Measurements from ENCODE around the gene KRTAP4-2.
"Not testable (repeated sequence)": the region's sequence is repeated elsewhere in the genome, so short reads cannot be mapped to it uniquely, and the experiment has no call there.

KRTAP4-2 gene

DNA sequence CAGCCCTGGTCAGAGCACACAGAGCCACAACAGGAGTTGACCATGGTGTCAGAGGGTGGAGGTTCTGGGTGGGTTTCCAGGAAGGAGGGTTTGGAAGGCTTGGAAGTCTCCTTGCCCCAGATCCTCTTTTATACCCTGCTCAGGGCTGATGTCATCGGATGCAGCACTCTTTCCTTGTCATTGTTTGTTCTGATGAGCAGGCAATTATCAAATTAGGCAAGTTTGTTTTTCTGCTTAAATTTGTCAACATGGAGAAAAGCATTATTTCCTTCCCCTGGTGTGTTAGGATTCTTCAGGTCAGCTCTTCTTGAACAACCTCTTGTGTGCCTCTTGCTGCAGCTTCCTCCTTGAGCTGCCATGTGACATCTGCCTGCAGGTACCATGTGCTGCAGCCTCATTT is 17.4 kb downstream of the KRTAP4-2 start, which contains the start of gene KRTAP4-4:
Gene KRTAP4-4 (minus strand): TSS at position 101 of the 400 bp plus-strand sequence. CDS start 57 bp downstream, at position 44.
- no peak for DNase-seq (ENCODE audit: low read depth)

DNA sequence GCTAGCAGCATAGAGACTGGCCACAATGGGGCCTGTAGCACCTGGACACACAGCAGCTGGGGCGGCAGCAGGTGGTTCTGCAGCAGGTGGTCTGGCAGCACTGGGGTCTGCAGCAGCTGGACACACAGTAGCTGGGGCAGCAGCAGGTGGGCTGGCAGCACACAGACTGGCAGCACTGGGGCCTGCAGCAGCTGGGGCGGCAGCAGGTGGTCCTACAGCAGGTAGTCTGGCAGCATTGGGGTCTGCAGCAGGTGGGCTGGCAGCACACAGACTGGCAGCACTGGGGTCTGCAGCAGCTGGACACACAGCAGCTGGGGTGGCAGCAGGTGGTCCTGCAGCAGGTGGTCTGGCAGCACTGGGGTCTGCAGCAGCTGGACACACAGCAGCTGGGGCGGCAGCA is 17.8 kb downstream of the KRTAP4-2 start:
- DNase-seq (ENCODE audit: low read depth) = not testable (repeated sequence)

DNA sequence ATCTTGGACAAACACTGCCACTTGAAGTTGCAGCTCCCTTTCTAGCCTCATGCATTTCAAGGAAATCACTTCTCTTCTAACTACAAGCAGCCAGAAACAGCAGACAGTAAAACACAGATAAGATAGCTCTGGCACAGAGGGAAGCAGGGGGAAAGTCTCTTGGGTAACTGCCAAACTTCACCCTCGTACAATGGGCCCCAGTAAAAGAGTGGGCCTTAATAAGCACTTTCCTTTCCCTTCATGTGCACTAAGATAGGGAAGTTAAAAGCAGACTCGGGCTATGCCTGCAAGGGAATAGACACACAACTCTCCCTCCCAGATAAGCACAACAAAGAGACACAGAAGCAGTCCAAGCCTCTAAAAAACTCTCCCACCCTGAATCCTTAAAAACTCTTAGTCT is 24.2 kb downstream of the KRTAP4-2 start:
- no peak for DNase-seq (ENCODE audit: low read depth)

DNA sequence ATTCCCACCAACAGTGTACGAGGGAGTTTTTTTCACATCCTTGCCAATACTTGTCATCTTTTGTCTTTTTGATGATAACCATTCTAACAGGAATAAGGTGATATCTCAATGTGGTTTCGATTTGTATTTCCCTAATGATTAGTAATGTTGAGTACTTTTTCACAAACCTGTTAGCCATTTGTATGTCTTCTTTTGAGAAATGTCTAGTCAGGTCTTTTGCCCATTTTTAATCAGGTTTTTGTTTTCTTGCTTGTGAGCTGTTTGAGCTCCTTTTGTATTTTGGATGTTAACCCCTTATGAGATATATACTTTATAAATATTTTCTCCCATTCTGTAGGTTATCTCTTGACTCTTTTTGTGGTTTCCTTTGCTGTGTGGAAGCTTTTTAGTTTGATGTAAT is 26.5 kb downstream of the KRTAP4-2 start:
- no peak for DNase-seq (ENCODE audit: low read depth)

DNA sequence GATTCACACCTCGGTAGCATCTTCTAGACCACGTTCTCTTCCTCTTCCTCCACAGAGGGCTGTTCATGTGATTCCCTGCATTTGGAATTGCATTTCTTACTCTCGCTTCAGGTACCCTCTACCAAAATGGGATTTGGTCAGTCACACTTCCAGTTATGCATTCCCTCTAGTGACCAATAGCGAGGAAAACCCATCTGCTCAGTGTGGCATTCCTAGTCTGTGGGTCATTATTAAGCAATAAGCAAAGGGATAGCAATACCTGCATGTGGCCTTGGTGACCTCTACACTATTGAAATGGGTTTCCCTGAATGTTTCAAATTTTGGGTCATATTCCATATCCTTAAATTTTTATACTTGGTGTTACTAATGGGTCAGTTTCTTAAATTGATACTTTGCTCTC is 28.0 kb downstream of the KRTAP4-2 start:
- no peak for DNase-seq (ENCODE audit: low read depth)

DNA sequence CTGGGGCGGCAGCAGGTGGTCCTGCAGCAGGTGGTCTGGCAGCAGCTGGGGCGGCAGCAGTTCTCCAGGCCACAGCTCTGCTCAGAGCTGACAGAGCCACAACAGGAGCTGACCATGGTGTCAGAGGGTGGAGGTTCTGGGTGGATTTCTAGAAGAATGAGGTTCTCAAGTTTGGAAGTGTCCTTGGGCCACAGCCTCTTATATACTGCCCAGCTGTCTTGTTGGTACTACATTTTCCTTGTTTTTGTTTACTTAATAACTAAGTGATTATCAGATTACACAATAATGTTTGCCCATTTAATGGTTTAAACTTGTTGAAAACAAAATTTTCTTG is 28.4 kb downstream of the KRTAP4-2 start, which contains the start of gene KRTAP4-5:
Gene KRTAP4-5 (minus strand): TSS at position 174 of the 334 bp plus-strand sequence. CDS start 58 bp downstream, at position 116.
- no peak for DNase-seq (ENCODE audit: low read depth)

DNA sequence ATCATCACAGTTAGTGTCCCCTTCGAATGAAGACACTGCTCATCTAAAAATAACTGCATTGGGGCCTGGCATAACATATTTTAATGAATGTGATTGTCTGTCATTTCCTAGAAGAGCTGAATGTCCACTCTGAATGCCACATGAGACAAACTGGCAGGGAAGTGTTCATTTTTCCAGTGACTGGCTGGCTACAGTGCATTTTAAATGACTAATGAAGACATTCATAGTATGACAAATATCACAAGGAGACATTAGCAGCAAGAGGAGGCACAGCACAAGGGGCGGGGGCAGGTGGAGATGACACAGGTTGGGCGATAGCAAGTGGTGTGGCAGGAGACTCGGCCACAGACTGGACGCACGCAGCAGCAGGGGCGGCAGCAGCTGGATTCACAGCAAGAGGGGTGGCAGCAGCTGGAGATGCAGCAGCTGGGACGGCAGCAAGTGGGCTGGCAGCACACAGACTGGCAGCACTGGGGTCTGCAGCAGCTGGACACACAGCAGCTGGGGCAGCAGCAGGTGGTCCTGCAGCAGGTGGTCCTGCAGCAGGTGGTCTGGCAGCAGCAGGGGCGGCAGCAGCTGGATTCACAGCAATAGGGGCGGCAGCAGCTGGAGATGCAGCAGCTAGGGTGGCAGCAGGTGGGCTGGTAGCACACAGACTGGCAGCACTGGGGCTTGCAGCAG is 28.9 kb downstream of the KRTAP4-2 start:
- not testable (repeated sequence) for DNase-seq (ENCODE audit: low read depth)

DNA sequence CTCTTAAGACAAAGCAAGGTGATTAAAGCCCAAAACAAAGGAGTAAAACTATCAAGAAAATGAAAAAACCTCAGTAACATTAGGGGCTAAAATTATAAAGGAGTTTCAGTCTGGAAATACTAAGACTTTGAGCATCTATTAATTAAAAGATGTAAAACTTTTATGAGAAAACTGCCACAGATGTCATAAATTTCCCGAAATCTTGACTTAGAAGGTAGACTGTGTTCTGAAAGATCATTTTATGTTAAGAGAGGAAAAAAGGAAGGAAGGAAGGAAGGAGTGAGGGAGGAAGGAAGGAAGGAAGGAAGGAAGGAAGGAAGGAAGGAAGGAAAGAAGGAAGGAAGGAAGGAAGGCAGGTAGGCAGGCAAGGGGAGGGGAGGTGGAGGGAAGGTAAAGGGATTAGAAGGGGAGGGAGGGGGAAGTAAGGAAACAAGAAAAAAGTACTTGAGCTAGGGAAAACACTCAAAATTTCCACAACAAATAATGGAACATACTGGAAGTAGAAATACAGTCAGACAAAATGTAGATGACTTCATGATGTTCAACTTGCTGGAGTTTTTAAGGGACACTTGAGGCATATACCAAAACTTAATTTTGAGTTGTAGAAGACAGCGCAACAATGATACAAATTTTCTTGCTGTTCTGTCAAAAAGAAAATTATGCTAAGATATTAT is 30.4 kb downstream of the KRTAP4-2 start:
- DNase-seq (ENCODE audit: low read depth) = no peak

DNA sequence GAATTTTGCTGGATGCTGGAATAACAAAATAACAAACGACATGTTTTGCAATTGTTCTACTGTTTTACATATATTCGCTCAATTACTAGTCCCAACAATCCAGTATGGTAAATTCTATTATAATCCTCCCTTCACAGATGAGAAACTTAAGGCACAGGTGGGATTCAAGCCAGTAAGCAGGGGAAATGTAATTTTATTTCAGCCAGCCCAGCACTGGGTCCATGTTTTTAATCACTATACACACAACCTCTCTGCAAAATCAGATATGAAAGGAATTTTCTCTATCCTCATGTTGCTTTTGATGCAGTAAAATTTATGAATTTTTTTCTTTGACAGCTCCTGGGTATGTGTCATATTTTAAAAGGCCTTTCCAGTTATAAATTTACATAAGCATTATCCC is 32.8 kb downstream of the KRTAP4-2 start:
- no peak for DNase-seq (ENCODE audit: low read depth)

DNA sequence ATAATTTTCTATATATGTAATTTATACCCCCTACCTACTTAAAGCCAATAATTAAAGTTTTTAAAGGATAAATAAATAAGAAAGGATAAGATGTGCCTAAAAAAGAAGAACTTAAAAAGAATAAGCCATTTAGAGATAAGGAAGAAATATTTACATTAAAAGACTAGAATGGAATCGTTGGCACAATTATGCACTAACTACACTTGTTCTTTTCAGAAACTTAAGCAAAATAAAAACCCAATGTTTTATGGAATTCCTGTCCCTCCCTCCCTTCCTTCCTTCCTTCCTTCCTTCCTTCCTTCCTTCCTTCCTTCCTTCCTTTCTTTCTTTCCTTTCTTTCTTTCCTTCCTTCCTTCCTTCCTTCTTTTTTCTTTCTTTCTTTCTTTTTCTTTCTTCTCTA is 33.2 kb downstream of the KRTAP4-2 start:
- no peak for DNase-seq (ENCODE audit: low read depth)

DNA sequence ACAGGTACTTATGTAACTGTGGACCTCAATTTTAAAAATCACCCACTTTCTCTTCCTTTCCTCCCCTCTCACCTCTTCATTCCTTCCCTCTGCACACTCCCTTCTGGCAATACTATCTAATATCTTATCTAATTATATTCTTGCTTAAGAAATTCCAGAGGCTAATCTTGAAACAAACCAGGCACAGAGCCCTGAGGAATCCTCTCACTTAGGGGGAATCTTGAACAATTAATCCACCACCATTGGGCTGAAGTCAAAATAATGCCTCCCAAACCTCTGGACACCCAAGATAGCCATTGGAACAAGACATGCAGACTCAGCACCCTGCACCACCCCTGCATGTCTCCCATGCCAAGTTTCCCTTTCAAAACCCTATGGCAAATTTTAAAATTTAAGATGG is 36.7 kb downstream of the KRTAP4-2 start:
- no peak for DNase-seq (ENCODE audit: low read depth)

DNA sequence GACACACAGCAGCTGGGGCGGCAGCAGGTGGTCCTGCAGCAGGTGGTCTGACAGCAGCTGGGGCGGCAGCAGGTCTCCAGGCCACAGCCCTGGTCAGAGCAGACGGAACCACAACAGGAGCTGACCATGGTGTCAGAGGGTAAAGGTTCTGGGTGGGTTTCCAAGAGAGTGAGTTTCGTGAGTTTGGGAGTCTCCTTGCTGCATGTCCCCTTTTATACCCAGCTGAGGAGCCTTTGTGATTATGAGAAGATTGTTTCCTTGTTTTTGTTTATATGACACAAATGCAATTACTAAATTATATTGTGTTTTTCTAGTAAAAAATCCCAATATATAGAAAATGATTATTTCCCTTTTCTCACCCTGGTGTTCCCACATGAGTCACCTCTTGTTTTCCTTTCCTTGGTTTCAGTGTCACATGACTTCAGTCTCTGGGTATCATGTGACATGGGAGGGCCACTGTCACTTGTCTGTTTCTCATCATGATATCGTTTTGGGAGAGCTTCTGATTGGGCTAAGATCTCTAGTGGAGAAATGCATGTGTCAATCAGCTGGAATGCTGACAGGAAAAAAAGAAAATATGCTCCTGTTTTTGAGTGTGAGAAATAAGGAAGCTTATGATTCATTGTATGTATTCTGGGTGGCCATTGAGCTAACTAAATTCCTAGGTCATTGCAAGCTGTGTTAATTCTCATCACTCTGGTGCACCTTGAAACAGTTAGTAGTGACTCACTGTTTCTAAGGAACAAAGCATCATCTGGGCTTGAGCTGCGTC is 37.5 kb downstream of the KRTAP4-2 start, which contains the start of gene KRTAP4-6:
Gene KRTAP4-6 (minus strand): TSS at position 185 of the 772 bp plus-strand sequence. CDS start 57 bp downstream, at position 128.
- peak; percentile 17 for DNase-seq (ENCODE audit: low read depth)

DNA sequence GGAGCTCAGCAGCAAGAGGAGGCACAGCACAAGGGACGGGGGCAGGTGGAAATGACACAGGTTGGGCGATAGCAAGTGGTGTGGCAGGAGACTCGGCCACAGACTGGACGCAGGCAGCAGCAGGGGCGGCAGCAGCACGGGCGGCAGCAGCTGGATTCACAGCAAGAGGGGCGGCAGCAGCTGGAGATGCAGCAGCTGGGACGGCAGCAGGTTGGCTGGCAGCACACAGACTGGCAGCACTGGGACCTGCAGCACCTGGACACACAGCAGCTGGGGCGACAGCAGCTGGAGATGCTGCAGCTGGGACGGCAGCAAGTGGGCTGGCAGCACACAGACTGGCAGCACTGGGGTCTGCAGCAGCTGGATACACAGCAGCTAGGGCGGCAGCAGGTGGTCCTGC is 38.2 kb downstream of the KRTAP4-2 start:
- not testable (repeated sequence) for DNase-seq (ENCODE audit: low read depth)

DNA sequence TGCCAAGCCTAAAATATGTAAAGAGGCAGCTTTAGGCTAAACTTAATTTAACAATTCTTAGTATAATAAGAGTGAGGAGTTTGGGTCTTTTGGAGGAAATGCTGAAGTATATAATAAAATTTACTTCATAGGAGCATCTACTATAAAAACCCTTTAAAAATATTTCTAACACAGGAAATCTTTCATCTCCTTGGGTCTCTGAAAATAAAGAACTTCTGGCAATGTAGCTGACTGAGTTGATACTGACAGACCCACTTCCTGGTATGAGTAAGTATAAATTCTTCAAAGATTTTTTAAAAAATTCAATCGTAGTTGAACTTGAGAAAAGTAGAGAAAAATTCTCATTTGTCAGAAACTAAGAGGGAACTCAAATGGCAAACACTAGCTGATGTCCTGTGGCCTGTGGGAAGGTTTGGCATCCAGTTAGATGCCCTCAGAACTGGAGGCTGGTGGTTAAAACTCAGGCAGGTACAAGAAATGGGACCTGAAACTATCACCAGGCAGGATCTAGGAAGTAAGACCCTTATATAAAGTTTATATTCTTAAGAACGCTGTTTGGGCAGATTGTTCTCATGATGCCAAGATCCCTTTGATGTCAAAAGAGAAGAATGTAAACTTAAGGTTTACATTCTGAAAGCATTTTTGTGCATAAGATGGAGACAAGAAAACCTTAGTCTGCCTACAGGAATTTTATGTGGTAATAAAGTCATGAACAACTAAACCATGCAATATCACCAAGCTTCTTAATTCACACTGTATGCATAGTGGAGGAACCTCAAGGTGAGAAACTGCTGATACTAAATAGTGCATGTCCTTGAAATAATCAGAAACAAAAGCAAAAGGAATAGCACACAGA is 43.9 kb downstream of the KRTAP4-2 start:
- no peak for DNase-seq (ENCODE audit: low read depth)

DNA sequence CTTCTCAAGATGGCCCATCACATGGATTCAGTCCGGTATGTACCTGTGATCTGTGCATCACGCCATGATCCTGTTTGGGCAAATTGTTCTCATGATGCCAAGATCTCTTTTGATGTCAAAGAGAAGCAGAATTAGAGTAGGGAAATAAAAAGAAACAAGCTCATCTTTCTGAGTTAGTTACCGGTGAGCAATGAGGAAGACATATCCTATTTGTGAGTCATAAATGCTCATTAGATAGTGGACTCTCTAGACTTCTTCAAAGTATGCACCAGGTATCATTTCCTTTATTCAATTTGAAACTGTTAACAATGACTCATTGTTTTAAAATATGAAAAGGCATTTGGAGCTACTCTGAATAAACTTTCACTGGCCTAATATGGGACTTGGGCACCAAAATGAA is 46.0 kb downstream of the KRTAP4-2 start:
- no peak for DNase-seq (ENCODE audit: low read depth)
